Neural cell (in vitro differentiated cells): ENCODE results near the gene JUNB. TPM values are rescaled to one million over a fixed set of nuclear protein-coding genes. Genes with fewer than 3 reads are reported as not detected.

Experiments
- H2AFZ ChIP-seq: fragments of 200-600, 300-800 bp; sonication (generic), shearing (Covaris generic); 2 replicates; pipeline ENCODE4 v1.6.0; 2014; ENCODE audit warnings: low read depth, mild to moderate bottlenecking, antibody characterized with exemption, low read length, moderate library complexity
- H3F3A ChIP-seq: fragments of 200-600 bp; shearing (Covaris generic); 2 replicates; pipeline ENCODE4 v1.6.1; 2016; ENCODE audit warnings: mild to moderate bottlenecking, moderate library complexity, mixed read lengths, antibody characterized with exemption, low read length; ENCODE audit not compliant: insufficient read depth, poor library complexity, severe bottlenecking
- H3K27ac ChIP-seq: fragments of 200-600, 300-800 bp; sonication (generic), shearing (Covaris generic); 2 replicates; pipeline ENCODE4 v1.5.1; 2014; ENCODE audit warnings: mild to moderate bottlenecking, low read length, moderate library complexity
- H3K27me3 ChIP-seq: fragments of 300-800, 200-600 bp; sonication (generic), shearing (Covaris generic); 2 replicates; pipeline ENCODE4 v1.6.0; 2014; ENCODE audit warnings: mild to moderate bottlenecking, low read depth, low read length, moderate library complexity; ENCODE audit not compliant: insufficient read depth
- H3K36me3 ChIP-seq: fragments of 300-800, 200-600 bp; sonication (generic), shearing (Covaris generic); 2 replicates; pipeline ENCODE4 v1.5.1; 2014; ENCODE audit warnings: mild to moderate bottlenecking, antibody characterized with exemption, low read length, moderate library complexity; ENCODE audit not compliant: insufficient read depth
- H3K4me2 ChIP-seq: fragments of 300-800, 200-600 bp; sonication (generic), shearing (Covaris generic); 2 replicates; pipeline ENCODE4 v1.6.0; 2014; ENCODE audit warnings: mild to moderate bottlenecking, low read length
- H3K4me3 ChIP-seq: fragments of 300-800, 200-600 bp; sonication (generic), shearing (Covaris generic); 2 replicates; pipeline ENCODE4 v1.5.1; 2014; ENCODE audit warnings: mild to moderate bottlenecking, low read length, moderate library complexity
- H3K79me2 ChIP-seq: fragments of 200-600 bp; shearing (Covaris generic); replicated peaks from 2 replicates; pipeline ENCODE4 v1.6.0; 2014; ENCODE audit warnings: mild to moderate bottlenecking, low read length, moderate library complexity; ENCODE audit not compliant: insufficient read depth
- H3K9ac ChIP-seq: fragments of 300-800, 200-600 bp; sonication (generic), shearing (Covaris generic); 2 replicates; pipeline ENCODE4 v1.6.1; 2016; ENCODE audit warnings: mild to moderate bottlenecking, low read length, mixed read lengths
- H3K9me2 ChIP-seq: fragments of 200-600 bp; shearing (Covaris generic); 2 replicates; pipeline ENCODE4 v1.6.1; 2016; ENCODE audit warnings: mild to moderate bottlenecking, low read length, mixed read lengths; ENCODE audit not compliant: insufficient read depth
- H3K9me3 ChIP-seq: fragments of 200-600, 300-800 bp; sonication (generic), shearing (Covaris generic); 2 replicates; pipeline ENCODE4 v1.6.1; 2016; ENCODE audit warnings: mild to moderate bottlenecking, mixed run types, low read length, moderate library complexity, mixed read lengths
- H4K20me1 ChIP-seq: fragments of 200-600 bp; shearing (Covaris generic); 2 replicates; pipeline ENCODE4 v1.6.1; 2016; ENCODE audit warnings: mild to moderate bottlenecking, mixed run types; ENCODE audit not compliant: insufficient read depth
- CTCF ChIP-seq: fragments of 450-650 bp; IDR thresholded peaks from 2 replicates; pipeline ENCODE4 v1.5.1; 2014; ENCODE audit warnings: antibody characterized with exemption, mild to moderate bottlenecking, moderate library complexity; ENCODE audit not compliant: poor library complexity, severe bottlenecking
- EP300 ChIP-seq: fragments of 450-650 bp; conservative IDR thresholded peaks from 2 replicates; pipeline ENCODE4 v1.6.1; 2014; ENCODE audit warnings: antibody characterized with exemption, mild to moderate bottlenecking, moderate library complexity; ENCODE audit not compliant: poor library complexity, severe bottlenecking
- EZH2 ChIP-seq: fragments of 200-600, 300-800 bp; shearing (Covaris generic), sonication (generic); IDR thresholded peaks from 2 replicates; pipeline ENCODE4 v1.6.1; 2014; ENCODE audit warnings: antibody characterized with exemption, low read length, borderline replicate concordance, mild to moderate bottlenecking; ENCODE audit not compliant: insufficient read depth, poor library complexity, severe bottlenecking
- MXI1 ChIP-seq: fragments of 450-650 bp; conservative IDR thresholded peaks from 2 replicates; pipeline ENCODE4 v1.6.1; 2014; ENCODE audit warnings: antibody characterized with exemption, mild to moderate bottlenecking; ENCODE audit not compliant: poor library complexity, severe bottlenecking
- POLR2AphosphoS5 ChIP-seq: IDR thresholded peaks from 2 replicates; pipeline ENCODE4 v1.6.1; 2012
- RAD21 ChIP-seq: fragments of 450-650 bp; conservative IDR thresholded peaks from 2 replicates; pipeline ENCODE4 v1.6.1; 2014; ENCODE audit warnings: antibody characterized with exemption, mild to moderate bottlenecking, moderate library complexity
- REST ChIP-seq: IDR thresholded peaks from 2 replicates; pipeline ENCODE4 v1.6.1; 2012; ENCODE audit warnings: borderline replicate concordance
- SMC3 ChIP-seq: fragments of 450-650 bp; conservative IDR thresholded peaks from 2 replicates; pipeline ENCODE4 v1.6.1; 2014; ENCODE audit warnings: antibody characterized with exemption, mild to moderate bottlenecking, moderate library complexity; ENCODE audit not compliant: poor library complexity
- TAF1 ChIP-seq: IDR thresholded peaks from 2 replicates; pipeline ENCODE4 v1.6.1; 2012; ENCODE audit warnings: low read depth
- polyA plus RNA-seq: library from polyadenylated mRNA; depleted of rRNA; stranded (reverse); fragments of >200 nt; gene quantifications from 2 replicates; pipeline ENCODE4 v1.2.3, GENCODE V29; 2014

The JUNB gene
- polyA plus RNA-seq, 1 donor from 2014 or later = 18.7 TPM

GRCh38 chr19:12759686-12760085 is 31.6 kb upstream of the JUNB start:
- no peaks in the 10 kb centered on the region for H3K9me3 ChIP-seq
- H2AFZ ChIP-seq = no peak overlapping the region
- no peak overlapping the region for H3K27ac ChIP-seq
- no peaks in the 10 kb centered on the region for H3K27me3 ChIP-seq
- H3F3A ChIP-seq = no peaks in the 10 kb centered on the region
- H3K4me2 ChIP-seq = no peak overlapping the region
- no peaks in the 10 kb centered on the region for H3K36me3 ChIP-seq
- no peaks in the 10 kb centered on the region for H3K79me2 ChIP-seq
- TF ChIP-seq POLR2AphosphoS5 = no peak
- TF ChIP-seq EP300 = no peak
- TF ChIP-seq TAF1 = no peak
- no peak for TF ChIP-seq REST
- no peak for TF ChIP-seq CTCF
- no peak for TF ChIP-seq MXI1
- TF ChIP-seq SMC3 = no peak
- TF ChIP-seq RAD21 = no peak
- TF ChIP-seq EZH2 = no peak
- no peaks in the 10 kb centered on the region for H4K20me1 ChIP-seq
- H3K9me2 ChIP-seq = no peaks in the 10 kb centered on the region
- no peak overlapping the region for H3K4me3 ChIP-seq
- H3K9ac ChIP-seq = no peak overlapping the region

GRCh38 chr19:12763100-12763499 is 28.2 kb upstream of the JUNB start:
- no peaks in the 10 kb centered on the region for H3K9me3 ChIP-seq
- no peaks in the 10 kb centered on the region for H3K9me2 ChIP-seq
- no peaks in the 10 kb centered on the region for H3K79me2 ChIP-seq
- H3K27me3 ChIP-seq = no peaks in the 10 kb centered on the region
- no peak overlapping the region for H3K9ac ChIP-seq
- no peaks in the 10 kb centered on the region for H3K36me3 ChIP-seq
- no peak overlapping the region for H2AFZ ChIP-seq
- TF ChIP-seq POLR2AphosphoS5 (no peak), RAD21 (no peak), REST (no peak), EP300 (no peak), MXI1 (no peak), CTCF (no peak), TAF1 (no peak)
- no peak overlapping the region for H3K27ac ChIP-seq
- H3K4me2 ChIP-seq = no peak overlapping the region
- H3F3A ChIP-seq = no peaks in the 10 kb centered on the region
- no peak overlapping the region for H3K4me3 ChIP-seq
- H4K20me1 ChIP-seq = no peaks in the 10 kb centered on the region
